22Rv1 (cell line): Measurements from ENCODE around the gene PRSS2.
"Not testable (repeated sequence)": the region's sequence is repeated elsewhere in the genome, so short reads cannot be mapped to it uniquely, and the experiment has no call there.

Experiments
- H3K27ac ChIP-seq: fragments of 450-650 bp; 2 replicates; pipeline ENCODE4 v1.5.1; 2017
- ZFX ChIP-seq: fragments of 450-650 bp; IDR thresholded peaks from 2 replicates; pipeline ENCODE4 v1.6.1; 2017; ENCODE audit warnings: antibody characterized with exemption, borderline replicate concordance
- TF ChIP-seq, protein P1 (sequence below): fragments of 450-650 bp; IDR thresholded peaks from 2 replicates; pipeline ENCODE4 v1.5.1; 2017; ENCODE audit warnings: mild to moderate bottlenecking

Gene PRSS2

DNA sequence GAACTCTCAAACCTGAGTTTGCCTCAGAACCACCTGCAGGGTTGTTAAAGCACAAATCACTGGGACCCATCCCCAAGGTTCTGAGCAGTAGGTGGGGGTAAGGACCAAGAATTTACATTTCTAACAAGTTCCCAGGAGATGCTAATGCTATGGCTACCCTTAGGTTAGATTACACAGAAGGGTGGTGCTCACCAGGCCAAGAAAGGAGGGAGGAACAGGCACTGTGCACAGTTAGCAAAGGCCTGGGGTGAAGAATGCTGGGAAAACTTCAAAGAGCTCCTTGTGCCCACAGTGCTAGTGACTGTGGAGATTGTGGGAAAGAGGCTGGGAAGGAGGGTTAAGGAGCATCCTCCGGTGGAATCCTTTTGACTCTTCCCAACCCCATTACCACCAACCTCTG lies 8.7 kb upstream of the PRSS2 start:
- H3K27ac ChIP-seq = no peak overlapping the region
- TF ChIP-seq, protein P1, sequence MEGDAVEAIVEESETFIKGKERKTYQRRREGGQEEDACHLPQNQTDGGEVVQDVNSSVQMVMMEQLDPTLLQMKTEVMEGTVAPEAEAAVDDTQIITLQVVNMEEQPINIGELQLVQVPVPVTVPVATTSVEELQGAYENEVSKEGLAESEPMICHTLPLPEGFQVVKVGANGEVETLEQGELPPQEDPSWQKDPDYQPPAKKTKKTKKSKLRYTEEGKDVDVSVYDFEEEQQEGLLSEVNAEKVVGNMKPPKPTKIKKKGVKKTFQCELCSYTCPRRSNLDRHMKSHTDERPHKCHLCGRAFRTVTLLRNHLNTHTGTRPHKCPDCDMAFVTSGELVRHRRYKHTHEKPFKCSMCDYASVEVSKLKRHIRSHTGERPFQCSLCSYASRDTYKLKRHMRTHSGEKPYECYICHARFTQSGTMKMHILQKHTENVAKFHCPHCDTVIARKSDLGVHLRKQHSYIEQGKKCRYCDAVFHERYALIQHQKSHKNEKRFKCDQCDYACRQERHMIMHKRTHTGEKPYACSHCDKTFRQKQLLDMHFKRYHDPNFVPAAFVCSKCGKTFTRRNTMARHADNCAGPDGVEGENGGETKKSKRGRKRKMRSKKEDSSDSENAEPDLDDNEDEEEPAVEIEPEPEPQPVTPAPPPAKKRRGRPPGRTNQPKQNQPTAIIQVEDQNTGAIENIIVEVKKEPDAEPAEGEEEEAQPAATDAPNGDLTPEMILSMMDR = no peak
- TF ChIP-seq ZFX = no peak

DNA sequence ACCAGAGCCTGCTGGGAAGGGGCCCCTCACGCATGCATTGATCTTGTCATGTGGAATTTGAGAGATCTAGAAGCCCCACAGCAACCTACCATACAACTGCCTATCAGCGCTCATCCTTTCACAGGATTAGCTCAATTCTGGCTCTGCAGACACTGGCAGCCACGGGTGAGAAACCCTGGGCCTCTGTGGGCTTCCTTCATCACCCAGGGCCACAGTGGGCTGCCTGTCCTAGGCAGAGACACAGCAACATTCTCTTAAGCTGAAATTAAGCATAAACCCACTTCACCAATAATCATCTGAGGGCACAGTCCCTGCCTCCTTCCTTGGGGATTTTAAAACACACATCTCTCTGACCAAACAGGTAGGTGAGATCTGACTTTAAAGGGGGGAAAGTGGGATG lies 3.3 kb upstream of the PRSS2 start:
- no peak overlapping the region for H3K27ac ChIP-seq
- TF ChIP-seq, protein P1 = no peak
- no peak for TF ChIP-seq ZFX

DNA sequence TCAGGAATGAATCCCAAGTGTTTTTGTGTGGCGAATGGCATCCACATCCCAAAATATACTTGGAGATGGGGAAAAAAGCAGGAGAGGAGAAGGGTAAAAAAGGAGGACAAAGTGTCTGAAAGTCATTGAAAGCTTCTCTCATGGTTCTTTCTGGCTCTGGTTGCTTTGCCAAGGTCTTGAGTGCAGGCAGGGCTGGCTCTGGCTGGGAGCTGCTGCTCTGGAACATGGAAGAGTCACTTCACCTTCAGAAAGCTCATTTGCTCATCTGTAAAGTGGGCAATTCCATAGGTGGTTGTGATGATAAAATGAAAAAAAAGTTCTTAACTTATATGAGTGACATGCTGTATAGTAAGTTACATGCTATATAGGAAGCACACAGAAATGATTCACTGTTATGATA lies 2.9 kb upstream of the PRSS2 start:
- H3K27ac ChIP-seq = no peak overlapping the region
- no peak for TF ChIP-seq ZFX
- TF ChIP-seq, protein P1 = no peak

DNA sequence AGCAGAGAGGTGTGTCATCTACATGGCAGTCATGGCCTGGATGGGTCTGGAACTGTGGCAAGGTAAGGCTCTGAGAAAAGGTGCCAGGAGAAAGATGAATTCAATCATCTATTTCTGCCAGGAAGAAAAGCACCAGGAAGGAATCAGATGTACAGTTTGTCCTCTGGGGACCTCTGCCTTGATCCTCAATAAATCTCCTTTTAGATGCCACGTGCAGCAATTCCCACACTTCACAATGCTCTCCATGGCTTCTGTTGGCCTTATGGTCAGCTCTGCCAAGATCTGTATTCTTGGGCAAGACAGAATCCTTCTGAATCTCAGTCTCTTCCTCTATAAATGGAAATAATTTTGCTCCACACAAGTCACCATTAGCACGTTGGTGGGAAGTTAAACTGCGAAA lies 1.9 kb upstream of the PRSS2 start:
- not testable (repeated sequence) for H3K27ac ChIP-seq

- no peak overlapping the region for H3K27ac ChIP-seq
- TF ChIP-seq ZFX = no peak
- TF ChIP-seq, protein P1 = no peak
Observed at GRCh38 chr7:142771353-142771723, 568 bp downstream of the PRSS2 start.

DNA sequence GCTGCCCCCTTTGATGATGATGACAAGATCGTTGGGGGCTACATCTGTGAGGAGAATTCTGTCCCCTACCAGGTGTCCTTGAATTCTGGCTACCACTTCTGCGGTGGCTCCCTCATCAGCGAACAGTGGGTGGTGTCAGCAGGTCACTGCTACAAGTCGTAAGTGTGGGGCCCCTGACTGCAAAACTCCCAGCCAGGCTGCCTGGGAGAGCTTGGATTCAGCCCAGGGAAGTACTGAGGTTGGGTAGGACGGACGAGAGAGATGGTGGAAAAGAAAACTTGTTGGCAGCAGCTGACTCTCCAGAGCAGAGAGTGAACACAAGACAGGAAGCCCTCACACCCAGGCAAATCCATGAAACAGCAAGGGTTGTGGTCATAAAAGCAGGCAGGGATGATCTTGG lies 1.3 kb downstream of the PRSS2 start:
- no peak overlapping the region for H3K27ac ChIP-seq

DNA sequence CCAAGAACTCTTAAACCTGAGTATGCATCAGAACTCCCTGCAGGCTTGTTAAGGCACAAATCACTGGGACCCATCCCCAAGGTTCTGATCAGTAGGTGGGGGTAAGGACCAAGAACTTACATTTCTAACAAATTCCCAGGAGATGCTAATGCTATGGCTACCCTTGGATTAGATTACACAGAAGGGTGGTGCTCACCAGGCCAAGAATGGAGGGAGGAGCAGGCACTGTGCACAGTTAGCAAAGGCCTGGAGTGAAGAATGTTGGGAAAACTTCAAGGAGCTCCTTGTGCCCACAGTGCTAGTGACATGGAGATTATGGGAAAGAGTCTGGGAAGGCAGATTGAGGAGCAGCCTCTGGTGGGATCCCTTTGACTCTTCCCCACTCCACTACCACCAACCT lies 1.9 kb downstream of the PRSS2 start:
- no peak for TF ChIP-seq ZFX
- TF ChIP-seq, protein P1 = no peak

More for the DNA sequence above, 1.3 kb downstream of the PRSS2 start:
- TF ChIP-seq, protein P1 = no peak
- no peak for TF ChIP-seq ZFX

GRCh38 chr7:142773230-142773629 lies 2.5 kb downstream of the PRSS2 start:
- TF ChIP-seq ZFX = no peak
- TF ChIP-seq, protein P1 = no peak
- H3K27ac ChIP-seq = no peak overlapping the region

More for the DNA sequence above, 1.9 kb downstream of the PRSS2 start:
- no peak overlapping the region for H3K27ac ChIP-seq
